ENCODE data around the gene IGFLR1. TPM values are rescaled to one million over a fixed set of nuclear protein-coding genes. Genes with fewer than 3 reads are reported as not detected.
A peak's percentile ranks its signal among the peaks of the same experiment; 100 is the strongest.

The IGFLR1 gene
- total RNA-seq, 6 experiments from 2014 or later = 0.76 to 2.8 (median 1.4) TPM

- Mint-ChIP-seq H3K4me1 (ENCODE audit: low read depth) (no peaks in the 10 kb centered on the region), H3K36me3 (ENCODE audit: low read depth) (peaks cover 6% of the 10 kb centered on the region), H3K27ac (no peak overlapping the region), H3K27me3 (ENCODE audit: insufficient read depth) (no peaks in the 10 kb centered on the region; the same call in 1 of the 2 replicates), H3K9me3 (no peaks in the 10 kb centered on the region), H3K4me3 (no peak overlapping the region)
- DNase-seq = no peak
- TF ChIP-seq CTCF (IDR thresholded peaks at IDR 0.05) = no peak
These were observed 42.5 kb upstream of the IGFLR1 start for GRCh38 chr19:35784503-35785338.

GRCh38 chr19:35783469-35784434, 41.5 kb upstream of the IGFLR1 start:
- Mint-ChIP-seq H3K4me3 (no peak overlapping the region), H3K36me3 (ENCODE audit: low read depth) (peaks cover 6% of the 10 kb centered on the region), H3K4me1 (ENCODE audit: low read depth) (no peaks in the 10 kb centered on the region), H3K27me3 (ENCODE audit: insufficient read depth) (no peaks in the 10 kb centered on the region; the same call in 1 of the 2 replicates), H3K9me3 (no peaks in the 10 kb centered on the region), H3K27ac (no peak overlapping the region)
- DNase-seq = no peak
- 0 out of 2 replicates have a peak, but pooled peaks have one; percentile 9 for TF ChIP-seq CTCF (IDR thresholded peaks at IDR 0.05)

- TF ChIP-seq CTCF (IDR thresholded peaks at IDR 0.05) = no peak
- Mint-ChIP-seq H3K9me3 (no peaks in the 10 kb centered on the region), H3K27me3 (ENCODE audit: insufficient read depth) (no peaks in the 10 kb centered on the region; the same call in 1 of the 2 replicates), H3K27ac (no peak overlapping the region), H3K36me3 (ENCODE audit: low read depth) (peaks cover 6% of the 10 kb centered on the region), H3K4me3 (no peak overlapping the region), H3K4me1 (ENCODE audit: low read depth) (no peaks in the 10 kb centered on the region)
- no peak for DNase-seq
These were observed 40.3 kb upstream of the IGFLR1 start for GRCh38 chr19:35782589-35782988.

GRCh38 chr19:35781650-35782049, 39.4 kb upstream of the IGFLR1 start:
- peaks cover 6% of the 10 kb centered on the region for H3K36me3 Mint-ChIP-seq (ENCODE audit: low read depth)
- H3K27me3 Mint-ChIP-seq (ENCODE audit: insufficient read depth) = no peaks in the 10 kb centered on the region; the same call in 1 of the 2 replicates
- H3K27ac Mint-ChIP-seq = no peak overlapping the region
- no peak for DNase-seq
- peaks cover 6% of the 10 kb centered on the region for H3K4me1 Mint-ChIP-seq (ENCODE audit: low read depth)
- no peak overlapping the region for H3K4me3 Mint-ChIP-seq
- no peaks in the 10 kb centered on the region for H3K9me3 Mint-ChIP-seq
- no peak for TF ChIP-seq CTCF (IDR thresholded peaks at IDR 0.05)

- H3K36me3 Mint-ChIP-seq (ENCODE audit: low read depth) = peaks cover 6% of the 10 kb centered on the region
- DNase-seq = no peak
- no peak overlapping the region for H3K27ac Mint-ChIP-seq
- no peak overlapping the region for H3K4me3 Mint-ChIP-seq
- no peaks in the 10 kb centered on the region; the same call in 1 of the 2 replicates for H3K27me3 Mint-ChIP-seq (ENCODE audit: insufficient read depth)
- TF ChIP-seq CTCF (IDR thresholded peaks at IDR 0.05) = no peak
- no peaks in the 10 kb centered on the region for H3K9me3 Mint-ChIP-seq
- peaks cover 10% of the 10 kb centered on the region for H3K4me1 Mint-ChIP-seq (ENCODE audit: low read depth)
These were observed 38.5 kb upstream of the IGFLR1 start for GRCh38 chr19:35780717-35781116.
